ENCODE results near the gene SHC1. TPM values are rescaled to one million over a fixed set of nuclear protein-coding genes. Genes with fewer than 3 reads are reported as not detected.

The SHC1 gene
- total RNA-seq, 1 experiment from 2014 or later: 199 TPM

DNA sequence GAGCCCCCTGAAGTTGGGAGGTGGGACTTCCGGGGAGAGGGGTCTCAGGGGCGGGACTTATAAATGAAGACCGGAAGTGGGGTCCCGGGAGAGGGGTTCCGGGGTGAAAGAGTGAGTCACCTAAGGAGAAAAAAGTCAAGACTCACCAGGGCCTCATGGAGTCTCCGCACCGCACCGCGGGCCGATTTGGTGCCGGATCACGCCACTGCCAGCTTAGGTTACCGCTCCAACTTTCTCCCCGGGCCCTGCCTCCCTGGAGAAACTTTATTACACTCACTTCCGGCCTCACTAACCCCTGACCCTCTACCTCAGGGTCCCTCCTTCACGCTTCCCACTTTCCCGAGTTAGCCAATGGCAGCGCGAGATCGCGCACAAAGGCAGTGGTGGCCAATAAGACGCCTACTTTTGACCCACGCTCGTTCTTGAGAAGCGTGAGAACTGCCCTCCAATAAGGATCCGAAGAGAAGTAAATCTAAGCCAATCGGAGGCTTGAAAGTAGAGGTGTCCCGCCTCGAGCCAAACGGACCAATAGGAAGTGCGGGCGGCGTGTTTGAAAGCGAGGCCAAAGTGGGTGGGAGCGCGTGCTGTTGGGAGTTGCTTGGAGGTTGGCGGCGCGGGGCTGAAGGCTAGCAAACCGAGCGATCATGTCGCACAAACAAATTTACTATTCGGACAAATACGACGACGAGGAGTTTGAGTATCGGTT lies 3.7 kb upstream of the SHC1 start, which contains the start of gene CKS1B (continued):
- TF ChIP-seq ARID4B (CRISPR knock-in tag; IDR thresholded peaks at IDR 0.05; ENCODE audit: borderline replicate concordance): no peak
- TF ChIP-seq ATF3 (CRISPR knock-in tag; conservative IDR thresholded peaks at IDR 0.05): no peak
- TF ChIP-seq JUN (CRISPR knock-in tag; IDR thresholded peaks at IDR 0.05): no peak
- TF ChIP-seq CBFB (CRISPR knock-in tag; IDR thresholded peaks at IDR 0.05; ENCODE audit: low read depth): no peak
- TF ChIP-seq, protein P1, sequence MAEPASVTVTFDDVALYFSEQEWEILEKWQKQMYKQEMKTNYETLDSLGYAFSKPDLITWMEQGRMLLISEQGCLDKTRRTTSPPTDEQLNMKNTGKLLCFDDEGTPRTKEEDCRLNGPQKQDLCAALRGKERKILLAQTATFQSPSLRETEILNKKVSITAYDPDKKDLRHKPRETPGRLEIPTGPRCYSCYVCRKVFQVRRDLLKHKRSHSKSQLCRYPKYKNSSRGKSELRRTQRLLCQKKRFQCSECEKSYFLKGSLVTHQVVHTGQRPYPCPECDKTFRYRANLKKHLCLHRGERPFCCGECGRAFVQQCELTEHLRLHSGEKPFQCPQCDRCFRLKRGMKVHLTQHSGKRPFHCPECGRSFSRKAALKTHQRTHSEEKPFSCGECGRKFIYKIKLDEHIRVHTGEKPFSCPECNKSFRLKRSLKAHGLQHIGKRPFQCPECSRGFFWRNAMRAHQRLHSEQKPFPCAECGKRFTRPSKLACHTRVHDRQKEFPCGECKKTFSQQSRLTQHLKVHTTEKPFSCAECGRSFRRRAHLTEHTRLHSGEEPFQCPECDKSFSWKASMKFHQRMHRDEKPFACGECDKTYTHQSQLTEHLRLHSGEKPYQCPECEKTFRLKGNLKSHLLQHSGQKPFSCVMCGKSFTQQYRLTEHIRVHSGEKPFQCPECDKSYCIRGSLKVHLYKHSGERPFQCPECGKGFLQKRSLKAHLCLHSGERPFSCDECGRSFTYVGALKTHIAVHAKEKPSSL (CRISPR knock-in tag; conservative IDR thresholded peaks at IDR 0.05): no peak
- no peak for TF ChIP-seq SOX15 (CRISPR knock-in tag; IDR thresholded peaks at IDR 0.05)
- no peak for TF ChIP-seq ATF1 (CRISPR knock-in tag; IDR thresholded peaks at IDR 0.05)
- TF ChIP-seq, protein P2, sequence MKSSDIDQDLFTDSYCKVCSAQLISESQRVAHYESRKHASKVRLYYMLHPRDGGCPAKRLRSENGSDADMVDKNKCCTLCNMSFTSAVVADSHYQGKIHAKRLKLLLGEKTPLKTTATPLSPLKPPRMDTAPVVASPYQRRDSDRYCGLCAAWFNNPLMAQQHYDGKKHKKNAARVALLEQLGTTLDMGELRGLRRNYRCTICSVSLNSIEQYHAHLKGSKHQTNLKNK (CRISPR knock-in tag; IDR thresholded peaks at IDR 0.05): no peak
- TF ChIP-seq, protein P3, sequence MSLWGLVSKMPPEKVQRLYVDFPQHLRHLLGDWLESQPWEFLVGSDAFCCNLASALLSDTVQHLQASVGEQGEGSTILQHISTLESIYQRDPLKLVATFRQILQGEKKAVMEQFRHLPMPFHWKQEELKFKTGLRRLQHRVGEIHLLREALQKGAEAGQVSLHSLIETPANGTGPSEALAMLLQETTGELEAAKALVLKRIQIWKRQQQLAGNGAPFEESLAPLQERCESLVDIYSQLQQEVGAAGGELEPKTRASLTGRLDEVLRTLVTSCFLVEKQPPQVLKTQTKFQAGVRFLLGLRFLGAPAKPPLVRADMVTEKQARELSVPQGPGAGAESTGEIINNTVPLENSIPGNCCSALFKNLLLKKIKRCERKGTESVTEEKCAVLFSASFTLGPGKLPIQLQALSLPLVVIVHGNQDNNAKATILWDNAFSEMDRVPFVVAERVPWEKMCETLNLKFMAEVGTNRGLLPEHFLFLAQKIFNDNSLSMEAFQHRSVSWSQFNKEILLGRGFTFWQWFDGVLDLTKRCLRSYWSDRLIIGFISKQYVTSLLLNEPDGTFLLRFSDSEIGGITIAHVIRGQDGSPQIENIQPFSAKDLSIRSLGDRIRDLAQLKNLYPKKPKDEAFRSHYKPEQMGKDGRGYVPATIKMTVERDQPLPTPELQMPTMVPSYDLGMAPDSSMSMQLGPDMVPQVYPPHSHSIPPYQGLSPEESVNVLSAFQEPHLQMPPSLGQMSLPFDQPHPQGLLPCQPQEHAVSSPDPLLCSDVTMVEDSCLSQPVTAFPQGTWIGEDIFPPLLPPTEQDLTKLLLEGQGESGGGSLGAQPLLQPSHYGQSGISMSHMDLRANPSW (CRISPR knock-in tag; conservative IDR thresholded peaks at IDR 0.05; ENCODE audit: low read depth): no peak
- TF ChIP-seq ZNF232 (CRISPR knock-in tag; IDR thresholded peaks at IDR 0.05): peak; percentile 67; the same call in 1 of the 2 replicates
- no peak for TF ChIP-seq EMX1 (CRISPR knock-in tag; IDR thresholded peaks at IDR 0.05)
- no peak; the same call in 1 of the 2 replicates for TF ChIP-seq NFE2L1 (CRISPR knock-in tag; IDR thresholded peaks at IDR 0.05)
- TF ChIP-seq ZNF138 (CRISPR knock-in tag; conservative IDR thresholded peaks at IDR 0.05): no peak
- peak; percentile 98 for TF ChIP-seq MYBL2 (CRISPR knock-in tag; IDR thresholded peaks at IDR 0.05)
- TF ChIP-seq ZNF263 (CRISPR knock-in tag; IDR thresholded peaks at IDR 0.05; ENCODE audit: low read depth): no peak
- no peak for TF ChIP-seq TCF7 (CRISPR knock-in tag; IDR thresholded peaks at IDR 0.05; ENCODE audit: low read depth)
- TF ChIP-seq FOXJ3 (CRISPR knock-in tag; IDR thresholded peaks at IDR 0.05; ENCODE audit: borderline replicate concordance): no peak
- TF ChIP-seq ZNF121 (CRISPR knock-in tag; IDR thresholded peaks at IDR 0.05): no peak
- peak; percentile 53; the same call in 1 of the 2 replicates for TF ChIP-seq NR2C2 (CRISPR knock-in tag; IDR thresholded peaks at IDR 0.05)
- TF ChIP-seq NFYB (CRISPR knock-in tag; conservative IDR thresholded peaks at IDR 0.05; ENCODE audit: low read depth): peak; percentile 96
- peak; percentile 24 for TF ChIP-seq CREM (CRISPR knock-in tag; IDR thresholded peaks at IDR 0.05)
- TF ChIP-seq ZNF671 (CRISPR knock-in tag; IDR thresholded peaks at IDR 0.05): no peak
- TF ChIP-seq TEAD1 (CRISPR knock-in tag; IDR thresholded peaks at IDR 0.05): no peak
- TF ChIP-seq PREB (CRISPR knock-in tag; IDR thresholded peaks at IDR 0.05; ENCODE audit: borderline replicate concordance): no peak
- TF ChIP-seq TEAD4 (CRISPR knock-in tag; IDR thresholded peaks at IDR 0.05): no peak
- TF ChIP-seq IRF1 (CRISPR knock-in tag; IDR thresholded peaks at IDR 0.05): no peak
- TF ChIP-seq, protein P4, sequence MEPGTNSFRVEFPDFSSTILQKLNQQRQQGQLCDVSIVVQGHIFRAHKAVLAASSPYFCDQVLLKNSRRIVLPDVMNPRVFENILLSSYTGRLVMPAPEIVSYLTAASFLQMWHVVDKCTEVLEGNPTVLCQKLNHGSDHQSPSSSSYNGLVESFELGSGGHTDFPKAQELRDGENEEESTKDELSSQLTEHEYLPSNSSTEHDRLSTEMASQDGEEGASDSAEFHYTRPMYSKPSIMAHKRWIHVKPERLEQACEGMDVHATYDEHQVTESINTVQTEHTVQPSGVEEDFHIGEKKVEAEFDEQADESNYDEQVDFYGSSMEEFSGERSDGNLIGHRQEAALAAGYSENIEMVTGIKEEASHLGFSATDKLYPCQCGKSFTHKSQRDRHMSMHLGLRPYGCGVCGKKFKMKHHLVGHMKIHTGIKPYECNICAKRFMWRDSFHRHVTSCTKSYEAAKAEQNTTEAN (CRISPR knock-in tag; IDR thresholded peaks at IDR 0.05): no peak
